Stimulated activated CD8-positive, alpha-beta memory T cell treated with anti-CD3 and anti-CD28 coated beads, Interleukin-4, amount 100 ng/mL, for 1 hour (primary cell): Measurements from ENCODE around the gene CTSH.
"Not testable (repeated sequence)": the region's sequence is repeated elsewhere in the genome, so short reads cannot be mapped to it uniquely, and the experiment has no call there.

Experiments used
- DNase-seq, 2 donors: peaks; one replicate each; pipeline ENCODE4 v3.0.0-alpha.2; 2020; ENCODE audit warnings: low read depth in 2 of 2, low spot score in 1 of 2

CTSH gene

DNA sequence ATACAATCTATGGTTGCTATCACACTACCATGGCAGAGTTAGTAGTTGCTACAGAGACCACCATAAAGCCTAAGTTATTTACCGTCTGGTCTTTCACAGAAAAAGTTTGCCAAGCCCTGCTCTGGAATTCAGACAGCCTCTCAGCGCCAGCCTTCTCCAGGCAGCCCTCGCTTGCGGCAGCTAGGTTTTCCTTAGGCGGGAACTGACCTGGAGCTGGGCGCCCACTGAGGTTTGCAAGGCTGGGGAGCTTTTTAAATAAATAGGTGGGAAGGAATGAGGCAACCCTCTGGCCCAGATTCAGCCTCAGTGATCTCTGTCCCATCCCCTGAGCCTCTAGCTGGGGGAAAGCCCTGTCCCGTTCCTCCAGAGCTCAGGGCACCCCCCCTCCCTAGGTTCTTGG, 1.2 kb downstream of the CTSH start:
- no peak for DNase-seq

DNA sequence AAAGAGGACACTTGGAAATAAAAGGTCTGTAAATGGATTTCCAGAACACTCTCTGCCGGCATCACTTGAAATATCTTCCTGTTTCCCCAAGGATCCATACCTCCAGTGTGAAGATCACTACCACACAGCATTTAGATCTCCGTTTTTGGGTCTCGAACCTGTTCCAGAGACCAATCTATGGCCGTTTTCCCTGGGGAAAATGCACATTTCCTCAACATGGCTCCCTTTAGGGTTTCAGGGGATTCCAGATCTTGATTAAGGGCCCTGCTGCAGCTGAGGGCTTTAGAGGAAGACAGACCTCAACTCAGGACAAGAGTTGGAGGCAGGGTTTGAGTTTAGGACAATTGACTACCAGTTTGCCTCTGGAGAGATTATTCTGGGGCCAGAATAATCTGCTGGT, 2.1 kb downstream of the CTSH start:
- DNase-seq: no peak

DNA sequence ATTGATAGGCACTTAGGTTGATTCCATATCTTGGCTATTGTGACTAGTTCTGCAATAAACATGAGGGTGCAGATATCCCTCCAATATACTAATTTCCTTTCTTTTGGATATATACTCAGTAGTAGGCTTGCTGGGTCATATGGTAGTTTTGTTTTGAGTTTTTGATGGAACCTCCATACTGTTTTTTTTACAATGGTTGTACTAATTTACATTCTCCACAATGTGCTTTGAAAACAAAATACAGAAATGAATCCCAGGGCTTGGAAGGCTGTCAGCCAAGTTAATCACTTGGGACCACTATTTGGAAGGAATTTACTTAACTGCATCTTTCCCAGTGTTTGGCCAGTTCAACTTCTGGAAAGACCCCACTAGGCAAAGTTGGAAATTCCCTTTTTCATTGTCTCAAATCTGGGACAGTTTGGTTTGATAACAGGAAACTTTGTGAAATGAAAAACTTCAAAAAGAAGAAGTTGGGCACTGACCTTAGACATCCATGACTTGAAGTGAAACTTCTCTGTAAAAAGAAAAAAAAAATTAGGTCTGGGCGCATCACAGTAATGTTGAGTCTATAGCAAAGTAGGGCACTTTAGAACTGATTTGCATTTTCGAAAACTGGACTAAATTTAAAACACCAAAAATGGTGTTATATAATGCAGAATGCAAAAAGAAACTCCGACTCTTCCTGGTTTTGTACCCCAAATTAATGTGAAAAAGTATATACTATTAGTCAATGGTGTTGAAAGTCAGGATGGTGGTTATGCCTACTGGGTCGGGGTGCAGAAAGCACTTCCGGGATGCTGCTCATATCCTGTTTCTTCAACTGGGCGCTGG, 6.0 kb downstream of the CTSH start:
- DNase-seq: no peak

DNA sequence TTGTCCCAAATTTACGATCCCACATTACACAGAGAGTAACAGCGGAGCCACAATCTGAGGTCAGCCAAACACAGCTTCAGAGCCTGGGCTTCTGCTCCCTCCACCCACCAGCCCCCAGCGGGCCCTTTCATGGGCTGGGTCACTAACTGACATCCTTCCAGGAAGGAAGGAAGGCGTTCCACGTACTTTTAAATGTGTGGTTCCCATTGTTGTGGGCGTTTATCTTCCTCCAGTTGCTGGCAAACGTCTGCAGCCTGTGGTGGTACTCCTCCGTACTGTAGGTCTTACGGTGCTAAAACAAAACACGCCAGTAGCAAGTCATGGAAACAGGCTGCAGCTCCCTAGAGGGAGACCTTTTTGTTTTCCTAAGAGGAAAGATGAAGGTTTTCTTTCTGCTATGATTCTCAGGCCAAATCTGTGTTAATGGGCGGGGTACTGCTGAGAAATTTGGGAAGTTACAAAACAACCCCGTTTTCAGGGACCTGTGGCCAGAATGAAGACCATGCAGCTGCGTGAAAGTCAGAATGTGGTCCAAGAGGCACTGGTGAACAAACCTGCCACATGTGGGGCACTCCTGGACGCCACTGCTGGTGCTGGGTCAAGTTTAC, 7.6 kb downstream of the CTSH start:
- no peak for DNase-seq

DNA sequence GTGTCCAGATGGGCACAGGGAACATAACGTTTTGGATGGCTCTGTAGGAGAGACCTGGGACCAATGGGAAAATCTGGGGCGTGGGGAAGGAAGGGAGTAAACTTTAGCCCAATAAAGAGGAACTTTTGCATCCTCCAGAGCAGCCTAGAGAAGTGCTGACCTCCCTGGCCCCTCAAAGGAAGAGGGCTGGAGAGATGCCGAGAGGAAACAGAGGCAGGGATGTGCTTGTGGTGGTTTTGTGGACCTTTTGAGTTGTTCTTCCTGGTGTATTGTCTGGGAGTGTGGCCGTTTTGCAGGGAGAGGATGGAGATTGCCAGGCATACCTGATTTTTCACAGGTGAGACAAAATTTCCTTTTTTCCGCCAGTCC, 10.2 kb downstream of the CTSH start:
- no peak for DNase-seq

DNA sequence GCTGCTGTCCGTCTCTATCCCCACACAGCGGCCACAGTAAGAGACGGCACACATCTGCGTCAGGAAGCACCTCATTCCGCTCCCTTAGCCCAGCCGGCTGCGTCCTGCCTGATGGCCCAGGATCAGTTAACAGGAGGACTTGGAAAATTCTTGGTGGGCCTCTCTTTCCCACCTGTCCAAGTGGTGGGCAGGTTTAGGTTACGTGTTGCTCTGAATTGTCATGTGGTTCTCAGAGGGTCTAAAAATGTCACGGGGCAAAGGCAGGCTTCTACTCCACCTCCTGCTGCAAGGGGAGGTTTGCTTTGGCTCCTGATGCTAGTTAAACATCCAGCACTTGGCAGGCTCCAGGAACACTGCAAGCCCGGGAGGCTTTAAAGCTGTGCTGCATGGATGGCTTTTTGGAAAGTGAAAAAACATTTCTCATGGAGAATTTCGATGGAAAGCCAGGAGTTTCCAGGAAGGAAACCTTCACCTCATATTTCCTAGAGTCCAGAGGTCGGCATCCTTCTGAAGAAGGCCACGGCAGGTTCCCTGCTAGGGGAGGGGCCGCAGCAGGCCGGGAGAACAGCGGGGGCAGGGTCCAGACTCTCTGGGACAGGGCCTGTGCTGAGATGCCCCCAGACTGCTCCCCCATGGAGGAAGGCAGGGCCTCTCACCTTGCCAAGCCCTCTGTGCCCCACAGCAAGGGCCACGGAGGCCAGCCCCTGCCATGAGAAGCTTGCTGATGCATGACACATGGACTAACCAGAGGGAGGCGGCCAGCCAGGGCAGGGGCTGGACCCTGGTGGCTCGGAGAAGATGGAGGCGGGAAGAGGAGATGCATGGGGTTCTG, 10.8 kb downstream of the CTSH start:
- DNase-seq: no peak

DNA sequence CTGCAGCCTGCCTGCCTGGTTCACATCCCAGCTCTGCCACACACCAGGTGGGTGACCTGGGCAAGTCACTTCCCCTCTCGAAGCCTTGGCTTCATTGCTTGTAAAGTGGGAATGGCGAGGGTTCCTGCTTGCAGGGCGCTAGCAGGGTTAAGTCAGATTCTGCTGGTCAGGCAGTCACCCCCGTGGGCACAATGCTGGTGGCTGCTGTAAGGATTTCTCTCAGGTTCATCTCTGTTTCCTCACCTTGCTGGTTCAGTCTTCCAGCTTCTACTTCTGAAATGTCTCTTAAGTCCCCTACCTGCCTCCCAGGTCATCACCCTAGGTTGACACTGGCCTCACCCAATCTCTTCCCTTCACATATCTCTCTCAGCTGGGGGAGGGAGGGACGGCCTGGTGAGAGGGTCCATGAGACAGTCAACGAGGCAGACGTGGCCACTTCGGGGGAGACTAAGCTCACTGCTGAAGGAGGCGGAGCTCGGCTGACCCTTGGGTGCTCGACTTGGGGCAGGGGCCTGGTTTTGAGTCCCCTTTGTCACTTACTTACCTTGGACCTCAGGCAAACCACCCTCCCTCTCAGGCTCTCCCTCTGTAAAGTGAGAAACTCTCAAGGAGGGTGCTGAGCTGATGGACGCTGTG, 11.5 kb downstream of the CTSH start:
- no peak for DNase-seq

DNA sequence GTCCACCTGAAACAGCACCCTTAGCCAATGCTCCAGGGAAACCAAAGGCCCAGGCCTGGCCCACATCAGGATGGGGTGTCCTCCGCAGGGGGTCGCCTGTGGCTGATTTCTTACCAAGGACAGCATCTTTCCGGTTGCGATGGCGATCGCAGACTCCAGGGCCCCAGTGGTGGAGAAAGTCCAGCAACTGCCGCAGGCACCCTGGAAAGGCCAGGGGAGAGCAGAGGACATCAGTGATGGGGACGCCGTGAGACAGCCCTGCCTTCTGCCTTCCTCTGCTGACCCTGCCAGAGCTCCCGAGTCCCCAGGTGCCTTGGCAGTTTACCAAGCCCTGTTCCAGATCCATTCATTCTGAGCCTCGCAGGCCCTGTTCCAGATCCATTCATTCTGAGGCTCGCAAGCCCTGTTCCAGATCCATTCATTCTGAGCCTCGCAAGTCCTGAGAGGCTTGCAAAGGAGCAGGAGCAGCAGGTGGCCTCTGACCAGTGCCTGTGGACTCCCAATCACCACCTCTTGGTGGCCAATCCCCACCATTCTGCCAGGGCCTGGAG, 12.5 kb downstream of the CTSH start:
- no peak for DNase-seq

DNA sequence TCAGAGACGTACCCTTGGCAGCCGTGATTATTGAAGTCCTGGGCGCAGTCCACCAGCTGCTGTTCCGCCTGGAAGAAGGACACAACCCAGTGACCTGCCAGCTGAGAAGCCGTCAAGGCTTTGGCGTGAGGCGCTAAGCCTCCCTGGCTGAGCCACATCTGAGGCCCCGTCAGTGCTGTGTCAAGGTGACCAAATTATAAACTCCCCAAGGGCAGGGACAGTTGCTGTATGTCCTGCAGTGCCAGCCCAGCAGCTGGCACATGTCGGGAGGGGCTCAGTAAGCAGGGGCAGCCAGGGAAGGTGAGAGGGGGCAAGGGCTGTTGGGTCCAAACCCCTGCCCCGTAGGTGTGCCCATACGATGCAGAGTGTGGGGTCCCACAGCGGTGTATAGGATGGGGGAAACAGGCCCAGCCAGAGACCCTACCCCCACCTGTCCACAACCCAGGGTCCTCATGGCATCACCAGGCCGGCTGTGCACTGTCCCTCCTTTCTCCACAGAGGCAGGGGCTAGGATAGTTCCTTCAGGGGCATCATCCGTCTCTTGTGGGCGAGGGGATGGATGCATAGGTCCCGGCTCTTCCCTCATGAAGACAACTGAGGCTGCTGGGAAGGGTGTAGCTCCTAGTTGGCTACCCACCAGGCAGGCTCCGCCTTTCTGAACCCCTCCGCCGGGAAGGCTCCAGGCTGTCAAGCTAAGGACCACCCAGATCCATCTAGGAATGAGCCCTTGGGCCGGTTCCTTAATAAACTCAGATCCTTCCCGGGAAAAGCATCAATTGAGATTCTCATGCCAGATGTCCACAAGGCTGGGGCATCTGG, 13.2 kb downstream of the CTSH start:
- no peak for DNase-seq

DNA sequence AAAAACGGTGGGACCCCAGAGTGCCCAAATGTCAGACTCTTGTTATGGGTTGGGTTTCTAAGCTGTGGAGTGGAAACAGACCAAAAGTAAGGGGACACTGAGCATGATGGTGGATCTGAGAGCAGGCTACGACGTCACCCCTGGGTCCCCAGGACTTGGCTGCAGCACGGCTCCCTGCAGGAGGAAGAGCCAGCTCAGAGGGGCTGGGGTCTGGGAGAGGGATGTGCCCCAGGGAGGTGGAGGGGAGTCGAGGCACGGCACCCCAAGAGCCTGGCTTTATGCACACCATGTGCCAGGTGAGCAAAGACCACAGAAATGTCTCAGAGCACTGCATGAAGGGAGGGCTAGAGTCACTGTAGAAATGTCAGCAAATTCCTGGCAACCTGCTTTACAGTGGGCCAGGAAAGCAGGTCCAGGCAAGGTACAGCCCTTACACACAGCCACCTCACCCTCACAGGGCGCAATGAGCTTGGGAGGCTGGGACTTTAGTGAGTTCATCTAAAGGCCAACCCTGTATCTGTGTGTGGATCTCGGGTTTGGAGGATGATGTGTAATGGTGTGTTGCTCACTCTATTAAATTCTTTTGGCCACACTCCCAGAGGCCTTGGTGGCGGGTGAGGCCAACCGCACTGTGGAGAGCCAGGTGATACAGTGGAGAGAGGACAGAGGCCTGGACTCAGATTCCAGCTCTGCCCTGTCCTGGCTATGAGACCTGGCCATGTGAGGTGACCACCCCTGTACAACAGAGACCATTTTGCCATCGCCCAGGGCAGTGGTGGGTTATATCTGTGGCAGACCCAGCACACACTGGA, 14.1 kb downstream of the CTSH start:
- no peak for DNase-seq

DNA sequence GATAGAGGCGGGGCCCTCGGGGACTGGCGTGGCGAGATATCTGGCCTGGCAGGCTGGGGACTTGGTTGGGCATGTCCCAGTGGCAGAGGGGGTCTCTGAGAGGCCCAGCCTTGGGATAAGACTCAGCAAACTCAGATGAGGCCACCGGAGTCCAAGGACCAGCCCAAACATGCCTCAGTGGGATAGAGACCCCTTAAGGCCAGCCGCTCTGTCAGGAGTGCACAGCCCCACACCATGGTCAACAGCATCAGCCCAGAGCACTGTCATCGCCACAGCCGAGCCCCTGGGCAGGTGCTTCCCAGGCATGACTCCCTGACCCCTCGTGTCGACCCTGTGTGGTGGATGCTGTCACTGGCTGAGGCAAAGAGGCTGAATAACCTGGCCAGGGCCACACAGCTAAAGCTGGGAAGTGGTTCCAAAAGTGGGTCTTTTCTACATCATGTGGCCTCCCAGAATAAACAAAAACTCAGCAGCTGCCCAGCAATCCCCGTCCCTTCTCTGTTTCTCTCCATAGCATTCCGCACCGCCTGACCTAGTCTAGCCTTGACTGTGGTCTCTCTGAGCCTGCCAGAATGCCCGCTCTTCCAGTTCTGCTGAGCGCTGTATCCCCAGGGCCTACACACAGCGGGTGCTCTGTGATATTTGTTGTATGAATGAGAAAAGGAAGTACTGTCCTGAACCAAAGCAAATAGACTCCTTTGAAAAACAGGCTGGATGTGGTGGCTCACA, 15.1 kb downstream of the CTSH start:
- DNase-seq: no peak

DNA sequence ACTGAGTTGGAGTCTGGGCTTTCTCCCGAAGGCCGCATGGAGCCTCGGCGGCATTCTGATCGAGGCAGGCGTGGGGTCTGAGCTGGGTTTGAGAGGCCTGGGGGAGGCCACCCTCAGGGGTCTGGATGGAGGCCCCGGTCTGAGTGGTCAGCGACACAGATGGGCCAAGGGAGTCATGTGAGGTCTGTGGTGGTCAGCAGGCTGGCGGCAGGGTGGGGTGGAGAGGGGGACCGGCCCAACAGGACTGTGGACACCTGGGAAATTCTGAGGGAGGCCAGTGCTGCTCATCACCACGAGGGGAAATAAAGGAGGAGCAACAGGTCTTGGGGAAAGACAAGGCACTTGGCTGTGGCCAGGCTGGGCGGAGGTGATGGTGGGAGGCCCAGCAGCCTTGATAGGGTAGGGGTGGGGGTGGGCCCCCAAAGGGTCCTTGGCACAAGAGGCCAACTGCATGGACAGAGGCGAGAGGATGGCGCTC, 16.2 kb downstream of the CTSH start:
- DNase-seq: no peak

DNA sequence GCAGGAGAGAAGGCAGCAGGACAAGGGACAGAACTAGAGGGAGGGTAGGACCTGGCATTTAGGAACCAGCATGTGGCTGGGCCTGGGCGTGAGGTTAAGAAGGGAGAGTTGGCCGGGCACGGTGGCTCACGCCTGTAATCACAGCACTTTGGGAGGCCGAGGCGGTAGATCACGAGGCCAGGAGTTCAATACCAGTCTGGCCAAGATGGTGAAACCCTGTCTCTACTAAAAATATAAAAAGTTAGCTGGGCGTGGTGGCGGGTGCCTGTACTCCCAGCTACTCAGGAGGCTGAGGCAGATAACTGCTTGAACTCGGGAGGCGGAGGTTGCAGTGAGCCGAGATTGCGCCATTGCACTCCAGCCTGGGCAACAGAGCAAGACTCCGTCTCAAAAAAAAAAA, 16.7 kb downstream of the CTSH start:
- not testable (repeated sequence) for DNase-seq

DNA sequence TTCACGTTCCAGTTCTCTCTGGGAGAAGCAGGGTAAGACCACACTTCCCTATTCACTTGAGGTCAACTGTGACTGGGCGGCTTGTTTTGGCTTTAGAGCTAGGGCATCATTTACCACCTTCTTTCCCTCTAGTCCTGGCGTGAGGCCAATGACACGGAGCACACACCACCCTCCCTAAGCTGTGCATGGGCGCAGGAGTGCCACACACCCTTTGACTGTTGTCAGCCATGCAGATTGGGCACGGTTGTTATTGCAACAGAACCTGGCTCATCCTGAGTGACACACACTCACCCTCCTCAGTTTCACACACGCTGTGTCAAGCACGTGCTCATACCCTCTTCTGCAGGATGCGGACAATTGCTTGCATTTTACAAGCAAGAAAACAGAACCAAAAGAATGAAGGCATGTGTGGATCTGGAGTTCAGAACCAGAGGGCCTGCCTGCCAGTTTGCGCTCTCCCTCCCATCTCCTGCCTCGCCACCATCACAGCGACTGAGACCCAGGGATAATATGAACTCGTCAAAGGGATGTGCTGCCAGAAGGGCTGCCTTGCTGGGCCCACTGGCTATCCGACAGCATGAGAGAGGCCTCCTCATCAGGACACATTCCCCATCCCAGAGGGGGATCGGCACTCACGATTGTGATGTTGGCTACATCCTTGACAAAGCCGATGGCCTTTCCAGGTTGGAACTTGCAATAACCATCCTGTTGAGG, 17.6 kb downstream of the CTSH start:
- no peak for DNase-seq

DNA sequence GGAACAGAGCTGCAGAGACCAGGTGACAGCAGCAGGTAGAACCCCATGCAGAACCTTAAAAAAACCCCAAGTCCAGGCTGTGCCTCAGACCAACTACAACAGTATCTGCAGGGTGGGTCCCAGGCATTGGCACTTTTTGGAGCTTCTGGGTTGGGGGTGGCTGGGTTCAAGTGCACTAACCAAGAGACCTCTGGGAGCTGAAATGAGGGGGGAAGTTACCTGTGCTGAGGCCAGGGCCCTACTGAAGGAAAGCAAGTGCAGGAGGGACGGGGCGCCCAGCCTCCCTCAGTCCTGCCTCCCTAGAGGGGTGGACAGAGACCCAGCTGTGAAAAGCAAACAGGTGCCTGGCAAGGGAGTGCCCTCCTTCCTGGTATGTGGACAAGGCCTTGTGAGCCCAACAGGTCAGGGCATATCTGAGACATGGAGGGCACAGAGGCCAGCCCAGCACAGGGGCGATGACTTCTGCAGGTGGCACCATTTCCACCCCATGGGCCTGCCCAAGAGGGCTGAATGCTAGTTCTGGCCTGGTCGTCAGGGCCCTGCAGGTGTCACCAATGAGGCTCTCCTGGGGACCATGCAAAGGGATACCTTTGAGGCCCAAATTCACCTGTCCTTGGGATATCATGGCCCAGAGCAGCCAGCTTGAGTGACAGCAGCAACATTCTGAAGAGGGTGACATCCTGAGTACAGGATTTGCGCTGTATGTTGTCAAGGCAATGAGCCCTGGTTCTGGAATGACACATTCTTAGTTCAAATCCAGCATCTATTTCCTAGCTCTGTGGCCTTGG, 18.7 kb downstream of the CTSH start:
- DNase-seq: no peak

DNA sequence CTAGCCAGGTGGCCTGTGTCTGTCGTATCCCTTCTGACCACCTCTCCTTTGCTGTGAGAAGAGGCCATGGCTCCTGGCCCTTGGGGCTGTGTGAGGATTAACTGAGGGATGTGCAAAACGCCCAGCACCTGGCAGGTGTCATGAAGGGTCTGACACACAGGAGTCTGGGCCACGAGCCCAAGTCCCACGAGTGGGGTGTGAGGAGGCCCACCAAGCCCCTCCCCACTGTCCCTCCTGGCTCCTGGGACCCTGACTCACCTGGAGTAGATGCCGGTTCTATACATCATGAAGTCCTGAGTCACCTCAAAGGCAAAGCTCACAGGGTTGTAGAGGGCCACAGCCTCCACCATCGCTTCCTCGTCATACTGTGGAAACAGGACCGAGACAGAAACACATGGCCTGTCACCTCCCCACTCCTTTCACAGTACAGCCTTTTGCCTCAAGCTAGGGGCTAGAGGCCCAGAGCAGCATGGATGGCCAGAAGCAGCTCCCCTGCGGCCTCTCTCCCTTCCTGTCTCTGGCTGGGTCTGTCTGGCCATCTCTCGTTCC, 19.7 kb downstream of the CTSH start:
- DNase-seq: no peak
